Breast epithelium (tissue), 4 donors: ENCODE results near the gene HLA-DRA. TPM values are rescaled to one million over a fixed set of nuclear protein-coding genes. Genes with fewer than 3 reads are reported as not detected.
"Not testable (repeated sequence)": the region's sequence is repeated elsewhere in the genome, so short reads cannot be mapped to it uniquely, and the experiment has no call there.

Source experiments
- DNase-seq, 2 donors: peaks; one replicate each; pipeline ENCODE4 v3.0.0-alpha.2; 2019; ENCODE audit warnings: low spot score in 2 of 2
- H3K27ac ChIP-seq, 2 donors: fragments of 200-600 bp; sonication (generic) in 1 of 2; one replicate each; pipeline ENCODE4 v1.5.1; 2016 to 2019; ENCODE audit warnings: mild to moderate bottlenecking in 1 of 2
- H3K27me3 ChIP-seq, 2 donors: fragments of 200-600 bp; sonication (generic) in 1 of 2; one replicate each; pipeline versions ENCODE4 v1.5.1 to v1.6.0; 2017 to 2019; ENCODE audit warnings: control low read depth in 1 of 2, mild to moderate bottlenecking in 1 of 2
- H3K36me3 ChIP-seq: fragments of 200-600 bp; one replicate; pipeline ENCODE4 v1.5.1; 2019
- H3K4me1 ChIP-seq, 2 donors: fragments of 200-600 bp; sonication (generic); one replicate each; pipeline ENCODE4 v1.5.1; 2016 to 2019; ENCODE audit warnings: control low read depth in 1 of 2
- H3K4me3 ChIP-seq, 3 donors: fragments of 200-600 bp; sonication (generic); 1 replicate in 2 of 3; 2 replicates in 1 of 3; pipeline ENCODE4 v1.5.1; 2016 to 2019; ENCODE audit warnings: mild to moderate bottlenecking in 3 of 3, moderate library complexity in 2 of 3
- H3K9me3 ChIP-seq, 2 donors: fragments of 200-600 bp; sonication (generic) in 1 of 2; one replicate each; pipeline ENCODE4 v1.5.1; 2016 to 2019; ENCODE audit warnings: control low read depth in 1 of 2
- POLR2A ChIP-seq: fragments of 450-650 bp; IDR thresholded peaks from one replicate; pipeline ENCODE4 v1.6.1; 2016; ENCODE audit warnings: antibody characterized with exemption, mild to moderate bottlenecking, moderate library complexity
- POLR2AphosphoS5 ChIP-seq, 3 donors: sonication (generic); formaldehyde crosslinking; IDR thresholded peaks; one replicate each; pipeline ENCODE4 v1.6.1; 2017; ENCODE audit warnings: antibody characterized with exemption in 3 of 3
- intact Hi-C: fragments of 100-400 bp; cut with DNase I; formaldehyde crosslinking; loops from one replicate; pipeline ENCODE4 v1.15.1; 2023; ENCODE audit warnings: low total_unique reads
- total RNA-seq, 3 donors: library from RNA; depleted of rRNA; stranded (reverse); fragments of >200 nt; gene quantifications; one replicate each; pipeline ENCODE4 v1.1.0, GENCODE V29; 2016
- TF ChIP-seq, protein P1 (sequence below), 3 donors: fragments of 450-650 bp; IDR thresholded peaks; one replicate each; pipeline ENCODE4 v1.5.1; 2016 to 2017; ENCODE audit warnings: antibody characterized with exemption in 3 of 3, mild to moderate bottlenecking in 3 of 3, moderate library complexity in 3 of 3

The HLA-DRA gene
- total RNA-seq, 3 donors from 2014 or later = 237 to 259 (median 238) TPM

DNA sequence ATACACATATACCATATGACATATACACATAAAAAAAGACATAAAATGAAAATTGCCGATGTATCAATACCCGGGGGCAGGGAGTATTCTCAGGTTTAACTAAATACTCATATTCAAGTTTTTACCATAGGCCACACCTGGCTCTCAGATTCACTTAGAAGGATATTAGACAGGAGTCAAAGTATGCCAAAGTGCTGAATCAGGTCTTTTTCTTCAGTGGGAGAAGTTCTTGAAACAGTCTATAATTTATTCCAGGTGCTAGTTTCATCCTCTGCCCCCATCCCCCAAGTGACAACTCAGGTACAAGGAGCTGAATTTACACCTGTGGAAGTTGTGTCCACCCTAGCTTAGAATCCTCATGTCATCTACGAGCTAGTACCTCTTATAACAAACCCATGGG is 8.5 kb upstream of the HLA-DRA start:
- intact Hi-C loops = no loop called here
- TF ChIP-seq, protein P1, sequence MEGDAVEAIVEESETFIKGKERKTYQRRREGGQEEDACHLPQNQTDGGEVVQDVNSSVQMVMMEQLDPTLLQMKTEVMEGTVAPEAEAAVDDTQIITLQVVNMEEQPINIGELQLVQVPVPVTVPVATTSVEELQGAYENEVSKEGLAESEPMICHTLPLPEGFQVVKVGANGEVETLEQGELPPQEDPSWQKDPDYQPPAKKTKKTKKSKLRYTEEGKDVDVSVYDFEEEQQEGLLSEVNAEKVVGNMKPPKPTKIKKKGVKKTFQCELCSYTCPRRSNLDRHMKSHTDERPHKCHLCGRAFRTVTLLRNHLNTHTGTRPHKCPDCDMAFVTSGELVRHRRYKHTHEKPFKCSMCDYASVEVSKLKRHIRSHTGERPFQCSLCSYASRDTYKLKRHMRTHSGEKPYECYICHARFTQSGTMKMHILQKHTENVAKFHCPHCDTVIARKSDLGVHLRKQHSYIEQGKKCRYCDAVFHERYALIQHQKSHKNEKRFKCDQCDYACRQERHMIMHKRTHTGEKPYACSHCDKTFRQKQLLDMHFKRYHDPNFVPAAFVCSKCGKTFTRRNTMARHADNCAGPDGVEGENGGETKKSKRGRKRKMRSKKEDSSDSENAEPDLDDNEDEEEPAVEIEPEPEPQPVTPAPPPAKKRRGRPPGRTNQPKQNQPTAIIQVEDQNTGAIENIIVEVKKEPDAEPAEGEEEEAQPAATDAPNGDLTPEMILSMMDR (IDR thresholded peaks at IDR 0.05) = no peak
- TF ChIP-seq POLR2A (no peak), POLR2AphosphoS5 (IDR thresholded peaks at IDR 0.05) (no peak)
- Histone ChIP-seq H3K9me3 (no peaks in the 10 kb centered on the region), H3K36me3 (no peaks in the 10 kb centered on the region), H3K27me3 (no peaks in the 10 kb centered on the region), H3K4me3 (no peak overlapping the region), H3K4me1 (no peaks in the 10 kb centered on the region), H3K27ac (no peak overlapping the region)
- DNase-seq = no peak

DNA sequence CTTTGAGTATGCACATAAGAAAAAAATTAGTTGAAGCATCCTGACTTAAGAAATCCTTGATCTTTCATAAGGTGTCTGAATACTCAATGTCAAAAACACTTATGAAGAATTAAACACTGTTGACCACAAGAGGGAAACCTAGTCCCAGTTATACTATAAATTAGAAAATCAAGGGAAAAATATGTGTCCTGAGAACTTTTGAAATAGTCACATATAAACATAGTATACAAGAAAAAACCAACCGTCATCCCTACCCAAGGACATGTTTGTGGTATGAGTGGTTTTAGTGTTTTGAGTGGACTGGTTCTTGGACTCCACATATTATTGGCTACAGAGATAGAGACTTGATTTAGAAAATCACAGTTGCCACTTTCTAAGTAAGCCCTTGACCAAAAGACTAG is 7.6 kb upstream of the HLA-DRA start:
- DNase-seq = no peak
- Histone ChIP-seq H3K27me3 (no peaks in the 10 kb centered on the region), H3K9me3 (no peaks in the 10 kb centered on the region), H3K4me1 (no peaks in the 10 kb centered on the region), H3K36me3 (no peaks in the 10 kb centered on the region), H3K27ac (no peak overlapping the region), H3K4me3 (no peak overlapping the region)
- intact Hi-C loops = no loop called here
- TF ChIP-seq POLR2A = no peak
- TF ChIP-seq, protein P1 (IDR thresholded peaks at IDR 0.05) = peak; percentile 29 to 53 (median 45)

DNA sequence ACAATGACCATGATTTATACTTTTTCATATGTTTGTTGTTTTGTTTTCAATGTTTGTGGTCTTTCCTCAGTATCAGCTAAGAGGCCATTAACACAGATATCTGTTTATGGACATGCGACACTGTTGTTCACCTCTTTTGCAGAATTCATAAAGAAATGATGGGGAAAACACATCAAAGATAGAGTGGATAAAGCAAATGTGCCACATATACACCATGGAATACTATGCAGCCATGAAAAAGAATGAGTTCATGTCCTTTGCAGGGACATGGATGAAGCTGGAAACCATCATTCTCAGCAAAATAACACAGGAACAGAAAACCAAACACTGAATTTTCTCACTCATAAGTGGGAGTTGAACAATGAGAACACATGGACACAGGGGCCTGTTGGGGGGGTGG is 5.7 kb upstream of the HLA-DRA start:
- H3K4me3 ChIP-seq, intact Hi-C loops, H3K36me3 ChIP-seq, H3K9me3 ChIP-seq, H3K27me3 ChIP-seq, DNase-seq, H3K4me1 ChIP-seq, H3K27ac ChIP-seq: not testable (repeated sequence)

DNA sequence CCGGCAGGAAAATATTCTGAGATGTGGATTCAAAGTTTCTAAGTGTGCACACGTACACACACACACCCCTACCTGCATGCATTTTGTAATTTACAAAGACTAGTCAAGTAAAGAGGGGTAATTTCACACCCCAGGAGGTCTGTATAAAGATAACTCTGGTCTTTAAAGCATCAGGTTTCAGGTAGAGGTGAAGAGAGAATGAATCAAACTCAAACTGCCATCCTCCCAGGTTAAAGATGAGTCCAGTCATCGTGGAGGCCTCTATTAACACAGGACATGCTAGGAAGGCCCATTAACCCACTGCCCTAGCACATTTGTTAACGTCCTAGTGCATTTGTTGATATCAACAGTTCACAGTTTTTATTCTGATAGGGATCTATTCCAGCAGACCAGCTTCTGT is 3.5 kb upstream of the HLA-DRA start:
- TF ChIP-seq, protein P1 (IDR thresholded peaks at IDR 0.05) = no peak
- TF ChIP-seq POLR2AphosphoS5 (IDR thresholded peaks at IDR 0.05) (no peak), POLR2A (no peak)
- Histone ChIP-seq H3K27ac (no peak overlapping the region), H3K36me3 (no peaks in the 10 kb centered on the region), H3K9me3 (no peaks in the 10 kb centered on the region), H3K4me3 (no peak overlapping the region), H3K4me1 (no peaks in the 10 kb centered on the region), H3K27me3 (no peaks in the 10 kb centered on the region)
- intact Hi-C loops = no loop called here
- no peak for DNase-seq

DNA sequence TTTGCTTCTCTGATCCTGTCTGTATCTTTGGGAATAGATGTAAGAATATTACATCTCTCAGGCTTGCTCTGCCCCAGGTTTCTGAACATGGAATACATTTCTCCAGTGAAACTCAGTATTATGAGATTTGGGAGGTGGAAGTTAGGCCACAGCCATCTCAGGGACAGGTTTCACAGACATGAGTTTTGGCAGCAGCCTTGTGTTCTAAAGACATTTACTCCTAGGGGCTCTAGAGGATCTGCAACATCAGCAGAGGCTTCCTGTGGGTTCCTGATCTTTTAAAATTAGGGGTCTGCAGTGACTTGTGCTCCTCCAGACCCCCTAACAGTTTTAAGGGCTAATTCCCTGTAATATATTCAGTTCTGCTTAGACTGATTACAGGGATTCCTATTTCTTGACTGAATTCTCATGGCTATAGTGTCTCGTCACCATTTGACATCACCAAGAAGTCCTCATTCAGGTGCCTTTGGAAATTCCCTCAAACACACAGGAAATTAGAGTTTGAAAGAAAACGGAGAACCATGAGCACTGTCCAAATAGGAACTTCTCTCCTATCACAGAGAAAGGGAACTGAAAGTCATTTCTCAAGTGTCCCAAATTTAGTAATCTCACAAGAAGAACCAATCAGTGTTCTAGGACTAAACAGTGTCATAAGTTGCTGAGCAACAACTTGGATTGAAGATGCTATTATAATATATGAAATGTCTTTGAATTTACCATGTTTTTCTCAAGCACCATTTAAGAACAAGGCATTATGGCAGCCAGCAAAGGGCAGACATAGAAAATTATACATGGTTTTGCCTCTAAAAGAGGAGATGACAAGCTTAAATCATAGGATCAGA is 2.5 kb upstream of the HLA-DRA start:
- no peaks in the 10 kb centered on the region for H3K27me3 ChIP-seq
- H3K36me3 ChIP-seq = no peaks in the 10 kb centered on the region
- H3K4me1 ChIP-seq = no peaks in the 10 kb centered on the region
- DNase-seq = no peak
- TF ChIP-seq POLR2AphosphoS5 (IDR thresholded peaks at IDR 0.05) (no peak), POLR2A (no peak)
- TF ChIP-seq, protein P1 (IDR thresholded peaks at IDR 0.05) = no peak
- no peaks in the 10 kb centered on the region for H3K9me3 ChIP-seq
- intact Hi-C loops = no loop called here
- H3K4me3 ChIP-seq = no peak overlapping the region
- H3K27ac ChIP-seq = no peak overlapping the region
